Measurements from ENCODE around the gene XIRP2. TPM values are rescaled to one million over a fixed set of nuclear protein-coding genes. Genes with fewer than 3 reads are reported as not detected.
A peak's percentile ranks its signal among the peaks of the same experiment; 100 is the strongest.

XIRP2 gene
- total RNA-seq, 1 donor from 2014 or later: 0.29 TPM

DNA sequence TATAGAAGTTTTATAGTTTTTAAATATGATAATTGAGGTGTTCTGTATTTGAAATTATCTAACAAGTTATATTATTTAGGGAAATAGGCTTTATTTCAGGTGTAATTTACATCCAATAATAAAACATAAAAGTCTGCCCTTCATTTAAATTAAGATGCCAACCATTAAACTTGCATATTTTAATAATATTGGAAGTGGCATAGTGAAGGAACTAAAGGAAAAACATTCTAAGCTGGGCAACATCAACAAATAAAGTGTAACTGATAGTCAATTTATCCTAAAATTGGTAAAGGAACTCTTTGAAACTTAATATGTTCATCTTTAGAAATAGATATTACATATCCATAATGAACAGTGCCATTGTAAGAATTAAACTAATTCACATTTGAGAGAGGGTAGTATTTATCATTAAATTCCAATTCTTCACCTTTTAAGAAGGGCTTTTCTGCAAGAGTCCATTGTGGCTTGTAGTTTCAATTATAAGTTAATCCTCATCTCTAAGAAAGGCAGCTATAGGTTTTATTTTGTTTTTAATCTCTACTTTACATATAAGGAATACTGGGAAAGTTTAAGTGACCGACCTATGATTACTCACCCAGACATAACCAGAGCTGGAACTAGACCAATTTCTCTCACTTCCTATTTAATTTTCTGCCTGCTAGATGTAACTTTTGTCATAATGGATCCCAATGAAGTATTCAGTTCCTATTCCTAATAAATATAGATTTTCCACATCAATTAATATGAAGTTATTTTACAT, 401.6 kb downstream of the XIRP2 start:
- H3K27me3 ChIP-seq (ENCODE audit: control insufficient read depth, insufficient read depth, low read length): no peaks in the 10 kb centered on the region
- H3K4me3 ChIP-seq (ENCODE audit: low read depth, low read length): no peak overlapping the region
- no peak for DNase-seq (ENCODE audit: low read depth)
- TF ChIP-seq, protein P1, sequence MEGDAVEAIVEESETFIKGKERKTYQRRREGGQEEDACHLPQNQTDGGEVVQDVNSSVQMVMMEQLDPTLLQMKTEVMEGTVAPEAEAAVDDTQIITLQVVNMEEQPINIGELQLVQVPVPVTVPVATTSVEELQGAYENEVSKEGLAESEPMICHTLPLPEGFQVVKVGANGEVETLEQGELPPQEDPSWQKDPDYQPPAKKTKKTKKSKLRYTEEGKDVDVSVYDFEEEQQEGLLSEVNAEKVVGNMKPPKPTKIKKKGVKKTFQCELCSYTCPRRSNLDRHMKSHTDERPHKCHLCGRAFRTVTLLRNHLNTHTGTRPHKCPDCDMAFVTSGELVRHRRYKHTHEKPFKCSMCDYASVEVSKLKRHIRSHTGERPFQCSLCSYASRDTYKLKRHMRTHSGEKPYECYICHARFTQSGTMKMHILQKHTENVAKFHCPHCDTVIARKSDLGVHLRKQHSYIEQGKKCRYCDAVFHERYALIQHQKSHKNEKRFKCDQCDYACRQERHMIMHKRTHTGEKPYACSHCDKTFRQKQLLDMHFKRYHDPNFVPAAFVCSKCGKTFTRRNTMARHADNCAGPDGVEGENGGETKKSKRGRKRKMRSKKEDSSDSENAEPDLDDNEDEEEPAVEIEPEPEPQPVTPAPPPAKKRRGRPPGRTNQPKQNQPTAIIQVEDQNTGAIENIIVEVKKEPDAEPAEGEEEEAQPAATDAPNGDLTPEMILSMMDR (IDR thresholded peaks at IDR 0.05; ENCODE audit: insufficient read depth, low read length, poor library complexity, severe bottlenecking): no peak
- no peaks in the 10 kb centered on the region for H3K36me3 ChIP-seq (ENCODE audit: control insufficient read depth, insufficient read depth, low read length)

DNA sequence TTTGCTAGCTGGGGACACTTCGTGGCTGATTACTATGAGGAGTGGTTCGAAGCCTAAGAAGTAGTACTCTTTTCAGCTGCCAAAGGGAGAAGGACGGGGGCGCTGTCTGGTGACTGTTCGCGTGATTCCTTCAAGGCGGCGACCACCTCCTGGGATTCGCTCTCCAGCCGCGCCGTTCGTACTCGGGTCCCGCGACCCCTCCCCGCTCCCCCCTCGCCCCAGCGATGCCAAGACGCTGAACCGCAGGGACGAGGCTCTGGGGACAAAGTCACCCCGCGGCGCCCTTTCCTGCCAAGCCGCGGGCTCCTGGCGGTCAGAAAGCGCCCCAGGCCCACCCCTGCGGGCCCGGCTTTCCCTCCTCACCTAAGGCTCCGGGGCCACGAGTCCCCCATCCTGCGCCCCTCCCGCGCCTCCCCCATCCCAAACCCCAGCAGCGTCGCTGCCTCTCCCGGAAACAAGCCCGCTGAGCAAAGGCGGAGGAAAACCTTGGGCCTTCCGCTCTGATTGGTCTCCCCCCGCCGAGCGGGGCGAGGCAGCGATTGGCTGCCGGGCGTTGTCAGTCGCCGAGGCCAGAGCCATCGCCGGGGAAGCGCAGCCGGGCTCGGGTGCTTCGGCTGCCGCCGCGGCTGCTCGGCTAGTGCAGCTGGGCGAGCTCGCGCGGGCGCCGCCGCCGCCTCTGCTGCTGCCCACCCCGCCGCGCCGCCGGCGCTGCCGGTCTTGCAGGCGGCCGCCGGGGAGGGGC, 404.3 kb downstream of the XIRP2 start, which contains the start of gene B3GALT1:
B3GALT1 (plus strand) TSS at position 572 of the 742 bp plus-strand sequence.
- TF ChIP-seq, protein P1 (IDR thresholded peaks at IDR 0.05; ENCODE audit: insufficient read depth, low read length, poor library complexity, severe bottlenecking): peak; percentile 69
- Histone ChIP-seq H3K36me3 (ENCODE audit: control insufficient read depth, insufficient read depth, low read length) (no peaks in the 10 kb centered on the region), H3K27me3 (ENCODE audit: control insufficient read depth, insufficient read depth, low read length) (no peaks in the 10 kb centered on the region), H3K4me3 (ENCODE audit: low read depth, low read length) (peak within 1 kb of the TSS; percentile 81)
- DNase-seq (ENCODE audit: low read depth): peak; percentile 77

DNA sequence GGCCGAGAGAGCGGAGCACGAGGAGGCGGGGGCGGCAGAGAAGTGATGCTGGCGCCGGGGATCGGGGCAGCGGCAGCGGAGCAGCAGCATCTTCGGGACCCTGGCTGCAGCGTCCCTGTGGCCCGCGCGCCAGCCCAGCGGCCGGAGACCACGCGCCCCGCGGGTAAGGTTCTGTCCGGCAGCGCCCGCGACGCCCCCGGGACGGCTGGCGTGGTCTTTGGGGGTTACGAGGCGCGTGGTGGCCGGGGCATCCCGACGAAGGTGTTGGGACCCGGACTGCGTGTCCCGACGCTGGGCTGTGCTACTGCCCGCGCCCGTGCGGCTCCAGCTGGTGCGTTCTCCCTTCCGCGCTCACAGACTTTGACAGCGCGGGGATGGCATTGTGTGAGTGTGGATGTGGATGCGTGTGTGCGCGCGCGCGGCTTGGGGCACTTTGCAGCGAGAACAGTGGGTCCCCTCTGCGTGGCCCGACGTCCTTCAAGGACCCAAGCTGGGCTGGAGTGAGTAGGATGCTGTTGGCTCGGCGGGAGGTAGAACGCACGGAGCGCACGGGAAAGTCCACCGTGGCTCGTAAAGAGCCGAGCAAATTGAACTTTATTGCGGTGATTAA, 405.0 kb downstream of the XIRP2 start:
- no peak for DNase-seq (ENCODE audit: low read depth)
- peak overlapping the region; percentile 81 for H3K4me3 ChIP-seq (ENCODE audit: low read depth, low read length)
- H3K27me3 ChIP-seq (ENCODE audit: control insufficient read depth, insufficient read depth, low read length): no peaks in the 10 kb centered on the region
- TF ChIP-seq, protein P1 (IDR thresholded peaks at IDR 0.05; ENCODE audit: insufficient read depth, low read length, poor library complexity, severe bottlenecking): no peak
- H3K36me3 ChIP-seq (ENCODE audit: control insufficient read depth, insufficient read depth, low read length): no peaks in the 10 kb centered on the region

DNA sequence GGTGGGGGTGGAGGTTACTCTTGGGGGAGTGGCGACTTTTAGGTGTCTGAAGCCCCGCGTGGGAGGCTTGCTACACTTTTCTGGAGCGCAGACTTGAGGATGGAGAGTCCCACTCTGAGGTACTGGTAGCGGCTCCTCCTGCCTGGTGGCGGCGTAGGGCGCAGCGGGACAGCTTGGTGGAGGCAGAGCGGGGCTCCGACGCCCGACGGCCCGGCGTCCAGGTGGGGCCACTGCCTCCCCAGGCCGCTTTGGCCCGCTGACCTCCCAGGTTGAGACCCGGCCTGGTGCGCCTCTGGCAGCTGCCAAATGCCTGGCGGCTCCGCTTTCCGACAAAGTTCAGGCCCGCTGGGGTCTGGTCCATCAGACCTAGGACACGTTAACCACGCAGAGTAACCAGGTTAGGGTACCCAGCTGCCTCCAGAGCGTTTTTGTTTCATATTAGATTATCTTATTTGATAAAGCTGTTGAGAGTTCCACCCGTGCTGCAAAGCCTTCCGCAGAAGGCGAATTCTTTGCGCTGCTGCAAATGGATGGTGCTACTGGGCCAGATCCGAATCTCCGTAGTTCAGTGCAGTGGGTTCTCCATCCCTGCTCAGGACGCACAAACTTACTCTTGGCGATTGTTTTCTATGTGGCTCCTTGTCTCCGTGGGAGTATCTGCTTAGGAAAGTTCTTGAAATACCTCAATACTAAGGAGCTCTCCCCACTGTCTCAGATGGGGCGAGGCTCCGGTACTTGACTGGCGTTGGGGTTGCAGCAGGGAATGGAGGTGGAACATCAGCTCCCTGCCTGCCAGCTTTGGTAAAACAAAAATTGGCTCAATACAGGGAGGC, 405.9 kb downstream of the XIRP2 start:
- TF ChIP-seq, protein P1 (IDR thresholded peaks at IDR 0.05; ENCODE audit: insufficient read depth, low read length, poor library complexity, severe bottlenecking): peak; percentile 9
- no peak for DNase-seq (ENCODE audit: low read depth)
- no peaks in the 10 kb centered on the region for H3K27me3 ChIP-seq (ENCODE audit: control insufficient read depth, insufficient read depth, low read length)
- H3K36me3 ChIP-seq (ENCODE audit: control insufficient read depth, insufficient read depth, low read length): no peaks in the 10 kb centered on the region
- H3K4me3 ChIP-seq (ENCODE audit: low read depth, low read length): peak overlapping the region; percentile 81

DNA sequence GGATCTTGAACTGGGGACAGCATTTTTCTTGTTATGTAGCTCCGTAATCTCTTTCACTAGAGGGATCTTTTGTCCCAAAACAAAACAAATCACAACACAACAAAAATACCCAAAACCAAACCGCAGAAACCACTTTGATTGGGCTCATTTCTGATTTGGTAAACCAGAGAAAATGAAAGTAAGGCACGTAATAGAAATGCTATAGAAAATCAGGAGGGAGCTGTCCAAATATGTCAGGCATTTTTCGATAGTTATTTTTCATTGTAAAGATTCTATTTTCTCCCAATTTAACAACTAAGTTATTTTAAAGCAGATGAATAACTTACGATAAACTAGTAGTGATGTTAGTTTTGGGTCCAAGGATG, 406.5 kb downstream of the XIRP2 start:
- Histone ChIP-seq H3K36me3 (ENCODE audit: control insufficient read depth, insufficient read depth, low read length) (no peaks in the 10 kb centered on the region), H3K4me3 (ENCODE audit: low read depth, low read length) (peak overlapping the region; percentile 81), H3K27me3 (ENCODE audit: control insufficient read depth, insufficient read depth, low read length) (no peaks in the 10 kb centered on the region)
- TF ChIP-seq, protein P1 (IDR thresholded peaks at IDR 0.05; ENCODE audit: insufficient read depth, low read length, poor library complexity, severe bottlenecking): no peak
- no peak for DNase-seq (ENCODE audit: low read depth)
